GM18507 (cell line): ENCODE measurements around the gene ACOX3.

ENCODE experiments used
- DNase-seq: peaks from one replicate; pipeline ENCODE4 v3.0.0; 2011; ENCODE audit warnings: low read depth; ENCODE audit not compliant: insufficient read length; ENCODE audit errors: extremely low spot score
- FAIRE-seq: peaks from 2 replicates; lab custom pipeline; 2011; peaks lifted over from hg19 to GRCh38; lab: Jason Lieb, UNC

The ACOX3 gene

DNA sequence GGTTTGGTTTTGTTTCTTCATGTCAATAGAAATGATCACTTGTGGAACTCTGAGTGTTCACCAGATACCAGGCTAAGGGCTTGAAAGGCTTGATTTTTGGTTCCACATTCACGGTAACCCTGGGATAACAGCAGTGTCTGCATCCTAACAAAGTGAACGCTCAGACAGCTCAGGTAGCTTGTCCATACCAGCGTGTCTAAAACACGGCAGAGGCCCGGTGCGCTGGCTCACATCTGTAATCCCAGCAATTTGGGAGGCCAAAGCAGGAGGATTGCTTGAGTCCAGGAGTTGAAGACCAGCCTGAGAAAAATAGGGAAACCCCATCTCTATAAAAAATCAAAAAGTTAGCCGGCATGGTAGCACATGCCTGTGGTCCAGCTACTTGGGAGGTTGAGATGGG is 122.0 kb downstream of the ACOX3 start:
- no peak for FAIRE-seq

DNA sequence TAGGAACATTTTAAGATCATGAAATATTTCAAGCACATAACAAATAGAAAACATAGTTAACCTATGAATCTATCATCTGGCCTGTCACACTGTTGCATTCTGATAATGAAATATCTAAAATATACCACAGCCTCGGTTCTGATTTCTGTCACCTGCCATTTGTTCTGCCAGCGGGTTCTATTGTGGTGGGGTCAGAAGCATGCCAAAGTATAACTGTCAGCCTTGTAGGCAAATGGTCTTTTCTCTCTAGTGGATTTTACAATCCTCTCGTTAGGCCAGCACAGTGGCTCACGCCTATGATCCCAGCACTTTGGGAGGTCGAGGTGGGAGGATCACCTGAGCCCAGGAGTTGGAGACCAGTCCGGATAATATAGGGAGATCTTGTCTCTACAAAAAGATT is 123.0 kb downstream of the ACOX3 start:
- DNase-seq (no peak), FAIRE-seq (no peak)

More for the DNA sequence above, 122.0 kb downstream of the ACOX3 start:
- DNase-seq = no peak

DNA sequence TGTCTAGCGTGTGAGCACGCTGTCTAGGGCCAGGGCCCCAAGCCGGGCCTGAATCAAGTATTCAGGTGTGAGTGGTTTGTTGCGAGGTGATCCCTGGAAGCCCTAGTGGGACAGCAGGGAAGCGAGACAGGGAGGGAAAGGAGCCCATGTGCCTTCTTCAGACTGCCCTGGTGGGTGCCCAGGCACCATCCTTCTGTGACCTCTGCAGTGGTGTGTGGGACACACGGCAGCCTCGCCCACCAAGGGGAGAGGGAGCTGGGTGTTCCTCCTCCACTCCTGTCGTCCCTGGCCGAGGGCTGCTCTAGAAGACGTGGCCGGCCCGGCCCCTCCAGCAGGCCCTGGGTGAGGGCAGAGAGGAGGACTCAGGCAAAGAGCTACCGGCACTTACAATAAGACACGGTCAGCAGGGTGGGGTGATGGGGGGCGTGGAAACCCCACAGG is 123.6 kb downstream of the ACOX3 start:
- no peak for FAIRE-seq
- no peak for DNase-seq
